ENCODE results near the gene CALML4. TPM values are rescaled to one million over a fixed set of nuclear protein-coding genes. Genes with fewer than 3 reads are reported as not detected.
"Not testable (repeated sequence)": the region's sequence is repeated elsewhere in the genome, so short reads cannot be mapped to it uniquely, and the experiment has no call there.

The CALML4 gene
- total RNA-seq, 2 experiments from 2014 or later, result 6.9 to 7.3 TPM

- no peak overlapping the region for H3K4me3 Mint-ChIP-seq
- H3K4me1 Mint-ChIP-seq (ENCODE audit: low read depth), result peaks cover 6% of the 10 kb centered on the region
- POLR2A ChIA-PET, result interaction anchor here (1.4 kb wide), 1 partner anchor 8 kb away, joined by 3 read pairs; no protein-coding TSS in a partner anchor
- H3K36me3 Mint-ChIP-seq (ENCODE audit: low read depth), result peaks cover 28% of the 10 kb centered on the region
- no peaks in the 10 kb centered on the region for H3K27me3 Mint-ChIP-seq
- no peak overlapping the region for H3K27ac Mint-ChIP-seq
- CTCF ChIA-PET, result interaction anchor here (1.0 to 1.5 kb wide), 2 partner anchors 18 to 57 kb away, joined by 3 read pairs; no protein-coding TSS in a partner anchor
- ATAC-seq (no peak), DNase-seq (no peak)
- no peaks in the 10 kb centered on the region for H3K9me3 Mint-ChIP-seq
- intact Hi-C loops (cut with micrococcal nuclease), result no loop called here
- TF ChIP-seq, protein P1, sequence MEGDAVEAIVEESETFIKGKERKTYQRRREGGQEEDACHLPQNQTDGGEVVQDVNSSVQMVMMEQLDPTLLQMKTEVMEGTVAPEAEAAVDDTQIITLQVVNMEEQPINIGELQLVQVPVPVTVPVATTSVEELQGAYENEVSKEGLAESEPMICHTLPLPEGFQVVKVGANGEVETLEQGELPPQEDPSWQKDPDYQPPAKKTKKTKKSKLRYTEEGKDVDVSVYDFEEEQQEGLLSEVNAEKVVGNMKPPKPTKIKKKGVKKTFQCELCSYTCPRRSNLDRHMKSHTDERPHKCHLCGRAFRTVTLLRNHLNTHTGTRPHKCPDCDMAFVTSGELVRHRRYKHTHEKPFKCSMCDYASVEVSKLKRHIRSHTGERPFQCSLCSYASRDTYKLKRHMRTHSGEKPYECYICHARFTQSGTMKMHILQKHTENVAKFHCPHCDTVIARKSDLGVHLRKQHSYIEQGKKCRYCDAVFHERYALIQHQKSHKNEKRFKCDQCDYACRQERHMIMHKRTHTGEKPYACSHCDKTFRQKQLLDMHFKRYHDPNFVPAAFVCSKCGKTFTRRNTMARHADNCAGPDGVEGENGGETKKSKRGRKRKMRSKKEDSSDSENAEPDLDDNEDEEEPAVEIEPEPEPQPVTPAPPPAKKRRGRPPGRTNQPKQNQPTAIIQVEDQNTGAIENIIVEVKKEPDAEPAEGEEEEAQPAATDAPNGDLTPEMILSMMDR (IDR thresholded peaks at IDR 0.05), result no peak
Measured at GRCh38 chr15:68175526-68175925, 29.6 kb downstream of the CALML4 start.

DNA sequence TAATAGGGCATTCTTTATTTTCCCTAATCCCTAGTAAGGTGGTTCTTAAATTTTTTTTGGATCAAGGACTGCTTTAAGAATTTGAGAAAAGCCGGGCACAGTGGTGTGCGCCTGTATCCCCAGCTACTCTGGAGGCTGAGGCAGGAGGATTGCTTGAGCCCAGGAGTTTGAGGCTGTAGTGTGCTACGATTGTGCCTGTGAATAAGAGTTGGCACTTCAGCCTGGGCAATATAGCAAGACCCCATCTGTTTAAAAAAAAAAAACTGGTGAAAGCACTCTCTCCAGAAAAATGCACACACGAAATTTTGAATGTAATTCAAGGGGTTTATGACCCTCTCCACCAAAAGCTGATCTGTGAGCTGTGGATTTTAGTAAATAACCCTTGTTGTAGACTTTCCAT, 32.0 kb downstream of the CALML4 start:
- TF ChIP-seq, protein P1 (IDR thresholded peaks at IDR 0.05), result no peak
- no peaks in the 10 kb centered on the region for H3K9me3 Mint-ChIP-seq
- POLR2A ChIA-PET, result interaction anchor here (0.9 kb wide), 1 partner anchor 117 kb away, joined by 3 read pairs; no protein-coding TSS in a partner anchor

GRCh38 chr15:68172037-68172436, 33.1 kb downstream of the CALML4 start:
- DNase-seq; ATAC-seq; H3K9me3 Mint-ChIP-seq; POLR2A ChIA-PET; H3K4me3 Mint-ChIP-seq; CTCF ChIA-PET; H3K4me1 Mint-ChIP-seq (ENCODE audit: low read depth); H3K27ac Mint-ChIP-seq; intact Hi-C loops (cut with micrococcal nuclease); H3K27me3 Mint-ChIP-seq: not testable (repeated sequence)
- peaks cover 26% of the 10 kb centered on the region for H3K36me3 Mint-ChIP-seq (ENCODE audit: low read depth)

More for the DNA sequence above, 32.0 kb downstream of the CALML4 start:
- DNase-seq, result no peak
- intact Hi-C loops (cut with micrococcal nuclease), result no loop called here
- CTCF ChIA-PET, result no interaction called here
- Mint-ChIP-seq H3K36me3 (ENCODE audit: low read depth) (peaks cover 29% of the 10 kb centered on the region), H3K4me1 (ENCODE audit: low read depth) (peaks cover 4% of the 10 kb centered on the region), H3K4me3 (no peak overlapping the region), H3K27ac (no peak overlapping the region), H3K27me3 (no peaks in the 10 kb centered on the region)
- ATAC-seq, result no peak

DNA sequence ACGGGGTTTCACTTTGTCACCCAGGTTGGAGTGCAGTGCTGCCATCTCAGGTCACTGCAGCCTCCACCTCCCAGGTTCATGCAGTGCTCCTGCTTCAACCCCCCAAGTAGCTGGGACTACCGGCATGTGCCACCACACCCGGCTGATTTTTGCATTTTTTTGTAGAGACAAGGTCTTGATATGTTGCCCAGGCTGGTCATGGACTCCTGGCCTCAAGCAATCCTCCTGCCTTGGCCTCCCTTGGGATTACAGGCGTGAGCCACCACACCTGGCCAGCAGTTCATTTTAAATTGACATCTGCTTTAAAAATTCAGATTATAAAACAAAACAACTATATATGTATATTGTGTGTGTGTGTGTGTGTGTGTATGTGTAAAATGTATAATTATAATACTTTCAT, 38.3 kb downstream of the CALML4 start:
- Mint-ChIP-seq H3K4me1 (ENCODE audit: low read depth) (no peaks in the 10 kb centered on the region), H3K4me3 (no peak overlapping the region), H3K27me3 (no peaks in the 10 kb centered on the region), H3K9me3 (no peaks in the 10 kb centered on the region), H3K36me3 (ENCODE audit: low read depth) (peaks cover 16% of the 10 kb centered on the region), H3K27ac (no peak overlapping the region)
- DNase-seq, result no peak
- ChIA-PET CTCF (interaction anchor here (1.2 to 4.8 kb wide), 2 partner anchors 12 to 303 kb away, joined by 3 to 25 read pairs; no protein-coding TSS in a partner anchor), POLR2A (interaction anchor here (0.7 to 1.1 kb wide), 2 partner anchors 13 to 313 kb away, joined by 3 read pairs; no protein-coding TSS in a partner anchor)
- ATAC-seq, result no peak
- TF ChIP-seq, protein P1 (IDR thresholded peaks at IDR 0.05), result no peak
- intact Hi-C loops (cut with micrococcal nuclease), result no loop called here

GRCh38 chr15:68163191-68163590, 41.9 kb downstream of the CALML4 start:
- TF ChIP-seq, protein P1 (IDR thresholded peaks at IDR 0.05), result no peak
- Mint-ChIP-seq H3K4me1 (ENCODE audit: low read depth) (no peaks in the 10 kb centered on the region), H3K36me3 (ENCODE audit: low read depth) (peaks cover 24% of the 10 kb centered on the region), H3K27me3 (no peaks in the 10 kb centered on the region), H3K4me3 (no peak overlapping the region), H3K27ac (no peak overlapping the region), H3K9me3 (no peaks in the 10 kb centered on the region)
- DNase-seq (no peak), ATAC-seq (no peak)
- ChIA-PET POLR2A (interaction anchor here (0.7 kb wide), 1 partner anchor 587 kb away, joined by 3 read pairs; no protein-coding TSS in a partner anchor), CTCF (interaction anchor here (1.1 to 2.9 kb wide), 2 partner anchors 13 to 300 kb away, joined by 3 to 9 read pairs; no protein-coding TSS in a partner anchor)
- intact Hi-C loops (cut with micrococcal nuclease), result no loop called here

Measured in activated CD8-positive, alpha-beta T cell treated with anti-CD3 and anti-CD28 coated beads for 36 hours (primary cell).